ENCODE results near the gene TBX5. TPM values are rescaled to one million over a fixed set of nuclear protein-coding genes. Genes with fewer than 3 reads are reported as not detected.

TBX5 gene
- total RNA-seq, 1 experiment from 2014 or later: not detected

- Mint-ChIP-seq H3K27me3 (ENCODE audit: unreplicated experiment) (no peaks in the 10 kb centered on the region), H3K9me3 (ENCODE audit: low read depth, unreplicated experiment) (peaks cover 11% of the 10 kb centered on the region), H3K27ac (ENCODE audit: unreplicated experiment) (no peak overlapping the region), H3K4me1 (ENCODE audit: low read depth, unreplicated experiment) (no peaks in the 10 kb centered on the region), H3K4me3 (ENCODE audit: low read depth, unreplicated experiment) (no peak overlapping the region), H3K36me3 (ENCODE audit: insufficient read depth, unreplicated experiment) (no peaks in the 10 kb centered on the region)
- CTCF ChIA-PET: no interaction called here
- no peak for TF ChIP-seq CTCF (IDR thresholded peaks at IDR 0.05; ENCODE audit: unreplicated experiment)
- intact Hi-C loops (cut with micrococcal nuclease; ENCODE audit: unreplicated experiment): no loop called here
- no peak for DNase-seq
- BruUV-seq (replicated peaks): no TSS peak
Measured at GRCh38 chr12:114399664-114400211, 6.2 kb downstream of the TBX5 start.

GRCh38 chr12:114397978-114398881 is 7.7 kb downstream of the TBX5 start:
- CTCF ChIA-PET: no interaction called here
- intact Hi-C loops (cut with micrococcal nuclease; ENCODE audit: unreplicated experiment): no loop called here
- no TSS peak for BruUV-seq (replicated peaks)
- peaks cover 9% of the 10 kb centered on the region for H3K9me3 Mint-ChIP-seq (ENCODE audit: low read depth, unreplicated experiment)
- no peaks in the 10 kb centered on the region for H3K27me3 Mint-ChIP-seq (ENCODE audit: unreplicated experiment)
- H3K4me1 Mint-ChIP-seq (ENCODE audit: low read depth, unreplicated experiment): no peaks in the 10 kb centered on the region
- TF ChIP-seq CTCF (IDR thresholded peaks at IDR 0.05; ENCODE audit: unreplicated experiment): no peak
- no peaks in the 10 kb centered on the region for H3K36me3 Mint-ChIP-seq (ENCODE audit: insufficient read depth, unreplicated experiment)
- no peak overlapping the region for H3K27ac Mint-ChIP-seq (ENCODE audit: unreplicated experiment)
- DNase-seq: no peak
- no peak overlapping the region for H3K4me3 Mint-ChIP-seq (ENCODE audit: low read depth, unreplicated experiment)

- no peak overlapping the region for H3K4me3 Mint-ChIP-seq (ENCODE audit: low read depth, unreplicated experiment)
- no peaks in the 10 kb centered on the region for H3K27me3 Mint-ChIP-seq (ENCODE audit: unreplicated experiment)
- intact Hi-C loops (cut with micrococcal nuclease; ENCODE audit: unreplicated experiment): no loop called here
- CTCF ChIA-PET: no interaction called here
- no peak overlapping the region for H3K27ac Mint-ChIP-seq (ENCODE audit: unreplicated experiment)
- TF ChIP-seq CTCF (IDR thresholded peaks at IDR 0.05; ENCODE audit: unreplicated experiment): no peak
- no TSS peak for BruUV-seq (replicated peaks)
- no peaks in the 10 kb centered on the region for H3K4me1 Mint-ChIP-seq (ENCODE audit: low read depth, unreplicated experiment)
- H3K36me3 Mint-ChIP-seq (ENCODE audit: insufficient read depth, unreplicated experiment): no peaks in the 10 kb centered on the region
- no peak for DNase-seq
- H3K9me3 Mint-ChIP-seq (ENCODE audit: low read depth, unreplicated experiment): peaks cover 9% of the 10 kb centered on the region
Measured at GRCh38 chr12:114396869-114397719, 8.8 kb downstream of the TBX5 start.

- intact Hi-C loops (cut with micrococcal nuclease; ENCODE audit: unreplicated experiment): no loop called here
- no peaks in the 10 kb centered on the region for H3K36me3 Mint-ChIP-seq (ENCODE audit: insufficient read depth, unreplicated experiment)
- no TSS peak for BruUV-seq (replicated peaks)
- no peak for DNase-seq
- no peaks in the 10 kb centered on the region for H3K4me1 Mint-ChIP-seq (ENCODE audit: low read depth, unreplicated experiment)
- no peaks in the 10 kb centered on the region for H3K27me3 Mint-ChIP-seq (ENCODE audit: unreplicated experiment)
- no peak overlapping the region for H3K27ac Mint-ChIP-seq (ENCODE audit: unreplicated experiment)
- no peak for TF ChIP-seq CTCF (IDR thresholded peaks at IDR 0.05; ENCODE audit: unreplicated experiment)
- CTCF ChIA-PET: no interaction called here
- peaks cover 4% of the 10 kb centered on the region for H3K9me3 Mint-ChIP-seq (ENCODE audit: low read depth, unreplicated experiment)
- H3K4me3 Mint-ChIP-seq (ENCODE audit: low read depth, unreplicated experiment): no peak overlapping the region
Measured at GRCh38 chr12:114396153-114396868, 9.6 kb downstream of the TBX5 start.

Measured in Calu3 (cell line).